H9 (cell line): ENCODE data around the gene CHD3. TPM values are rescaled to one million over a fixed set of nuclear protein-coding genes. Genes with fewer than 3 reads are reported as not detected.

ENCODE experiments used
- DNase-seq: peaks from one replicate; pipeline ENCODE4 v3.0.0-alpha.2; 2017
- H2AFZ ChIP-seq: one replicate; pipeline ENCODE4 v1.6.1; 2013; ENCODE audit warnings: mild to moderate bottlenecking, low read length, control low read depth, moderate library complexity
- H2AK5ac ChIP-seq: 2 replicates; pipeline ENCODE4 v1.6.1; 2013; ENCODE audit warnings: low read length, control low read depth, mixed read lengths; ENCODE audit not compliant: insufficient read length
- H2BK120ac ChIP-seq: one replicate; pipeline ENCODE4 v1.6.1; 2013; ENCODE audit warnings: low read depth, mild to moderate bottlenecking, low read length, control low read depth, inconsistent platforms; ENCODE audit not compliant: poor library complexity, severe bottlenecking
- H2BK12ac ChIP-seq: 2 replicates; pipeline ENCODE4 v1.6.1; 2013; ENCODE audit warnings: low read length, control low read depth, mixed read lengths, low read depth; ENCODE audit not compliant: insufficient read length
- H2BK15ac ChIP-seq: 2 replicates; pipeline ENCODE4 v1.6.1; 2013; ENCODE audit warnings: low read depth, low read length, control low read depth
- H2BK20ac ChIP-seq: one replicate; pipeline ENCODE4 v1.6.1; 2013; ENCODE audit warnings: low read depth, mild to moderate bottlenecking, low read length, control low read depth, inconsistent platforms; ENCODE audit not compliant: poor library complexity, severe bottlenecking
- H2BK5ac ChIP-seq: 2 replicates; pipeline ENCODE4 v1.6.1; 2013; ENCODE audit warnings: low read length, control low read depth, mixed read lengths; ENCODE audit not compliant: insufficient read length
- H3K14ac ChIP-seq: 2 replicates; pipeline ENCODE4 v1.6.1; 2013; ENCODE audit warnings: low read length, control low read depth; ENCODE audit not compliant: insufficient read depth
- H3K18ac ChIP-seq: 2 replicates; pipeline ENCODE4 v1.6.1; 2013; ENCODE audit warnings: low read depth, mild to moderate bottlenecking, mixed read lengths, low read length, control low read depth; ENCODE audit not compliant: insufficient read length
- H3K23ac ChIP-seq: 2 replicates; pipeline ENCODE4 v1.6.1; 2013; ENCODE audit warnings: low read length, control low read depth, mixed read lengths, low read depth; ENCODE audit not compliant: insufficient read length
- H3K23me2 ChIP-seq: 2 replicates; pipeline ENCODE4 v1.6.1; 2013; ENCODE audit warnings: low read depth, mild to moderate bottlenecking, mixed read lengths, low read length, control low read depth; ENCODE audit not compliant: insufficient read length, poor library complexity, severe bottlenecking
- H3K27ac ChIP-seq: 2 replicates; pipeline ENCODE4 v1.5.1; 2013; ENCODE audit warnings: low read length, control low read depth, mixed read lengths, low read depth; ENCODE audit not compliant: insufficient read length
- H3K27me3 ChIP-seq: 2 replicates; pipeline ENCODE4 v1.6.1; 2013; ENCODE audit warnings: low read length, control low read depth, inconsistent platforms; ENCODE audit not compliant: insufficient read depth
- H3K4ac ChIP-seq: 2 replicates; pipeline ENCODE4 v1.6.1; 2013; ENCODE audit warnings: low read depth, mild to moderate bottlenecking, control low read depth, inconsistent platforms, low read length, moderate library complexity
- H3K4me1 ChIP-seq: 2 replicates; pipeline ENCODE4 v1.6.1; 2013; ENCODE audit warnings: low read length, control low read depth, inconsistent platforms; ENCODE audit not compliant: insufficient read depth
- H3K4me2 ChIP-seq: 2 replicates; pipeline ENCODE4 v1.6.1; 2013; ENCODE audit warnings: low read length, control low read depth, mixed read lengths; ENCODE audit not compliant: insufficient read length, insufficient read depth
- H3K56ac ChIP-seq: 2 replicates; pipeline ENCODE4 v1.6.1; 2013; ENCODE audit warnings: low read depth, mild to moderate bottlenecking, mixed read lengths, low read length, control low read depth; ENCODE audit not compliant: insufficient read length
- H3K79me1 ChIP-seq: 2 replicates; pipeline ENCODE4 v1.6.1; 2013; ENCODE audit warnings: low read depth, mild to moderate bottlenecking, moderate library complexity, low read length, control low read depth, inconsistent platforms; ENCODE audit not compliant: insufficient read depth, poor library complexity, severe bottlenecking
- H3K79me2 ChIP-seq: 2 replicates; pipeline ENCODE4 v1.6.1; 2013; ENCODE audit warnings: low read length, control low read depth, inconsistent platforms; ENCODE audit not compliant: insufficient read depth
- H3K9ac ChIP-seq: 2 replicates; pipeline ENCODE4 v1.6.1; 2013; ENCODE audit warnings: low read length, control low read depth, mixed read lengths; ENCODE audit not compliant: insufficient read length; ENCODE audit errors: extremely low read depth
- H3K9me3 ChIP-seq: one replicate; pipeline ENCODE4 v1.6.1; 2013; ENCODE audit warnings: low read depth, low read length, inconsistent platforms; ENCODE audit not compliant: control insufficient read depth
- H3T11ph ChIP-seq: one replicate; pipeline ENCODE4 v1.6.1; 2013; ENCODE audit warnings: mild to moderate bottlenecking, low read length, control low read depth, inconsistent platforms
- H4K20me1 ChIP-seq: one replicate; pipeline ENCODE4 v1.6.1; 2013; ENCODE audit not compliant: control insufficient read depth, insufficient read length, insufficient read depth
- H4K5ac ChIP-seq: 2 replicates; pipeline ENCODE4 v1.6.1; 2013; ENCODE audit warnings: low read depth, mild to moderate bottlenecking, mixed read lengths, low read length, control low read depth; ENCODE audit not compliant: insufficient read length
- H4K8ac ChIP-seq: replicated peaks from 2 replicates; pipeline ENCODE4 v1.6.1; 2013; ENCODE audit warnings: low read length, control low read depth, mixed read lengths, low read depth; ENCODE audit not compliant: insufficient read length
- H4K91ac ChIP-seq: 2 replicates; pipeline ENCODE4 v1.6.1; 2013; ENCODE audit warnings: low read depth, mild to moderate bottlenecking, moderate library complexity, mixed read lengths, low read length, control low read depth; ENCODE audit not compliant: insufficient read length
- H3K27ac Mint-ChIP-seq, 3 experiments: 2 replicates in 2 of 3; 3 replicates in 1 of 3; pipeline ENCODE4 v1.8.0; 2020 to 2021; ENCODE audit warnings: mixed read lengths in 3 of 3, mild to moderate bottlenecking in 1 of 3, moderate library complexity in 1 of 3
- H3K27me3 Mint-ChIP-seq: 2 replicates; pipeline ENCODE4 v1.8.0; 2021; ENCODE audit warnings: low read depth, mild to moderate bottlenecking, moderate library complexity, mixed read lengths
- H3K36me3 Mint-ChIP-seq, 3 experiments: 2 replicates in 2 of 3; 3 replicates in 1 of 3; pipeline ENCODE4 v1.8.0; 2020 to 2021; ENCODE audit warnings: low read depth in 3 of 3, mixed read lengths in 3 of 3; ENCODE audit not compliant: insufficient read depth in 1 of 3
- H3K4me1 Mint-ChIP-seq, 2 experiments: 2 replicates each; pipeline ENCODE4 v1.8.0; 2020; ENCODE audit warnings: mixed read lengths in 2 of 2
- H3K4me3 Mint-ChIP-seq, 2 experiments: 2 replicates in 1 of 2; 3 replicates in 1 of 2; pipeline ENCODE4 v1.8.0; 2020 to 2021; ENCODE audit warnings: mild to moderate bottlenecking in 2 of 2, mixed read lengths in 2 of 2, moderate library complexity in 1 of 2
- H3K9me3 Mint-ChIP-seq, 2 experiments: 2 replicates in 1 of 2; 3 replicates in 1 of 2; pipeline ENCODE4 v1.8.0; 2020; ENCODE audit warnings: mild to moderate bottlenecking in 2 of 2, mixed read lengths in 2 of 2, moderate library complexity in 1 of 2
- WGBS: extraction: QIAGEN DNeasy Blood & Tissue Kit; methylation state at CpG from one replicate; pipeline ENCODE4 v1.1.7; 2013; ENCODE audit warnings: missing lambda C conversion rate, low lambda C conversion rate, mixed read lengths; ENCODE audit not compliant: insufficient read length; ENCODE audit errors: extremely low coverage; 5-methylcytosine and 5-hydroxymethylcytosine counted together
- total RNA-seq: library from RNA; stranded (reverse); gene quantifications from 2 replicates; pipeline ENCODE4 v1.2.1, GENCODE V29; 2021
- TF ChIP-seq, protein P1 (sequence below): fragments of 200-600 bp; sonication (generic); conservative IDR thresholded peaks from 3 replicates; pipeline ENCODE4 v1.8.0; 2021; ENCODE audit warnings: antibody characterized with exemption, mild to moderate bottlenecking

Gene CHD3
- total RNA-seq, 1 experiment from 2014 or later = 33.2 TPM

DNA sequence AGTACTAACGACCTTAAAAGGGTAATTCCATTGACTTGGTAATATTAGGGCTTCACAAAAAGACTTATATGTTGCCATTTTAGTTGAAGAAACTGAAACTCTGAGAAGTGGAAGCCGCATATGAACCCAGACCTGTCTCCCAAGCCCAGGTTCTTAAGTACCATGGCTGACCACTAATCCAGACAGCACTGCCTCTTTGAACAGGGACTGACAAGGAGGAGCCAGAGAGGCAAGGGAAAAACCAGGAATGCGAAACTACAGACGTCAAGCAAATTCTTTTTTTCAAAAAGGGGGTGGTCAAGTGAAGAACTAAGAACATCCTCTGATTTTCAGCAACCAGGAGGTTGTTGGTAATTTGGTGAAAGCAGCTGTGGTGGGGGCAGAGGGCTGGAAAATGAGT lies 15.5 kb upstream of the CHD3 start:
- no peak for DNase-seq
- no CpG with 5 or more reads among the region's 4 CpGs for WGBS

More for the DNA sequence above, 15.5 kb upstream of the CHD3 start:
- Mint-ChIP-seq H3K4me3 (no peak overlapping the region), H3K4me1 (peaks cover 0 to 3% of the 10 kb centered on the region in 2 experiments; a peak in 1 of 4 replicates), H3K27me3 (no peaks in the 10 kb centered on the region), H3K27ac (peak overlapping the region in 1 of 3 experiments; percentile 5; a peak in 1 of 7 replicates), H3K9me3 (no peaks in the 10 kb centered on the region), H3K36me3 (peaks cover 0 to 6% (median 0%) of the 10 kb centered on the region in 3 experiments; a peak in 1 of 7 replicates)
- no peaks in the 10 kb centered on the region for H3K79me2 ChIP-seq
- no peak overlapping the region for H3K56ac ChIP-seq
- no peak overlapping the region for H3K9ac ChIP-seq
- H3K27me3 ChIP-seq = no peaks in the 10 kb centered on the region
- no peak overlapping the region for H3K27ac ChIP-seq
- H3K23me2 ChIP-seq = no peaks in the 10 kb centered on the region
- H3K4me1 ChIP-seq = no peaks in the 10 kb centered on the region
- H3K79me1 ChIP-seq = no peaks in the 10 kb centered on the region
- no peak overlapping the region for H2BK12ac ChIP-seq
- H3K18ac ChIP-seq = no peak overlapping the region
- no peak overlapping the region for H2AK5ac ChIP-seq
- H3T11ph ChIP-seq = no peak overlapping the region
- no peak overlapping the region for H3K4ac ChIP-seq
- no peak overlapping the region for H2AFZ ChIP-seq
- H2BK120ac ChIP-seq = no peak overlapping the region
- TF ChIP-seq, protein P1, sequence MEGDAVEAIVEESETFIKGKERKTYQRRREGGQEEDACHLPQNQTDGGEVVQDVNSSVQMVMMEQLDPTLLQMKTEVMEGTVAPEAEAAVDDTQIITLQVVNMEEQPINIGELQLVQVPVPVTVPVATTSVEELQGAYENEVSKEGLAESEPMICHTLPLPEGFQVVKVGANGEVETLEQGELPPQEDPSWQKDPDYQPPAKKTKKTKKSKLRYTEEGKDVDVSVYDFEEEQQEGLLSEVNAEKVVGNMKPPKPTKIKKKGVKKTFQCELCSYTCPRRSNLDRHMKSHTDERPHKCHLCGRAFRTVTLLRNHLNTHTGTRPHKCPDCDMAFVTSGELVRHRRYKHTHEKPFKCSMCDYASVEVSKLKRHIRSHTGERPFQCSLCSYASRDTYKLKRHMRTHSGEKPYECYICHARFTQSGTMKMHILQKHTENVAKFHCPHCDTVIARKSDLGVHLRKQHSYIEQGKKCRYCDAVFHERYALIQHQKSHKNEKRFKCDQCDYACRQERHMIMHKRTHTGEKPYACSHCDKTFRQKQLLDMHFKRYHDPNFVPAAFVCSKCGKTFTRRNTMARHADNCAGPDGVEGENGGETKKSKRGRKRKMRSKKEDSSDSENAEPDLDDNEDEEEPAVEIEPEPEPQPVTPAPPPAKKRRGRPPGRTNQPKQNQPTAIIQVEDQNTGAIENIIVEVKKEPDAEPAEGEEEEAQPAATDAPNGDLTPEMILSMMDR = no peak
- no peak overlapping the region for H4K91ac ChIP-seq
- H3K14ac ChIP-seq = no peak overlapping the region
- no peak overlapping the region for H4K8ac ChIP-seq
- H3K23ac ChIP-seq = no peak overlapping the region
- no peaks in the 10 kb centered on the region for H3K9me3 ChIP-seq
- H2BK5ac ChIP-seq = no peak overlapping the region
- H2BK20ac ChIP-seq = no peak overlapping the region
- H4K20me1 ChIP-seq = no peaks in the 10 kb centered on the region
- no peak overlapping the region for H4K5ac ChIP-seq
- H3K4me2 ChIP-seq = no peak overlapping the region
- H2BK15ac ChIP-seq = no peak overlapping the region
